Neuronal stem cell (in vitro differentiated cells): ENCODE results near the gene CLIP1.

ENCODE experiments used
- DNase-seq: peaks from one replicate; pipeline ENCODE4 v3.0.0-alpha.2; 2013; ENCODE audit warnings: low spot score
- H2AFZ ChIP-seq: one replicate; pipeline ENCODE4 v1.6.1; 2013; ENCODE audit warnings: mild to moderate bottlenecking, low read length, inconsistent platforms
- H2AK5ac ChIP-seq: 2 replicates; pipeline ENCODE4 v1.6.1; 2013; ENCODE audit warnings: low read depth, mild to moderate bottlenecking, inconsistent platforms, low read length, moderate library complexity, mixed read lengths
- H2BK120ac ChIP-seq: 2 replicates; pipeline ENCODE4 v1.6.1; 2013; ENCODE audit warnings: low read depth, mild to moderate bottlenecking, inconsistent platforms, low read length, moderate library complexity, mixed read lengths
- H2BK12ac ChIP-seq: one replicate; pipeline ENCODE4 v1.6.1; 2013; ENCODE audit warnings: low read length, inconsistent platforms
- H2BK15ac ChIP-seq: 2 replicates; pipeline ENCODE4 v1.6.1; 2013; ENCODE audit warnings: mild to moderate bottlenecking, low read length, inconsistent platforms, mixed read lengths
- H2BK5ac ChIP-seq: one replicate; pipeline ENCODE4 v1.6.1; 2013; ENCODE audit warnings: inconsistent platforms, mild to moderate bottlenecking, low read length, moderate library complexity
- H3K14ac ChIP-seq: one replicate; pipeline ENCODE4 v1.6.1; 2013; ENCODE audit warnings: low read length, inconsistent platforms
- H3K18ac ChIP-seq: 2 replicates; pipeline ENCODE4 v1.6.1; 2013; ENCODE audit warnings: low read length, inconsistent platforms
- H3K23ac ChIP-seq: 2 replicates; pipeline ENCODE4 v1.6.1; 2013; ENCODE audit warnings: low read depth, mild to moderate bottlenecking, mixed read lengths, low read length, inconsistent platforms; ENCODE audit not compliant: poor library complexity
- H3K27ac ChIP-seq: replicated peaks from 3 replicates; pipeline ENCODE4 v1.5.1; 2013; ENCODE audit warnings: low read length, inconsistent platforms
- H3K27me3 ChIP-seq, 3 experiments: 2 replicates each; pipeline ENCODE4 v1.6.1; 2013; ENCODE audit warnings: low read length in 3 of 3, mild to moderate bottlenecking in 2 of 3, inconsistent platforms in 1 of 3, low read depth in 1 of 3, mixed read lengths in 1 of 3, moderate library complexity in 1 of 3; ENCODE audit not compliant: control insufficient read depth in 3 of 3, insufficient read depth in 3 of 3
- H3K36me3 ChIP-seq, 2 donors: replicated peaks in 1 of 2; 2 replicates each; pipeline ENCODE4 v1.6.1; 2013; ENCODE audit warnings: low read length in 2 of 2; ENCODE audit not compliant: control insufficient read depth in 2 of 2, insufficient read depth in 2 of 2
- H3K4ac ChIP-seq: 2 replicates; pipeline ENCODE4 v1.6.1; 2013; ENCODE audit warnings: inconsistent platforms, mild to moderate bottlenecking, low read length, moderate library complexity
- H3K4me1 ChIP-seq, 2 donors: 1 replicate in 1 of 2; 2 replicates in 1 of 2; pipeline ENCODE4 v1.6.1; 2013; ENCODE audit warnings: low read length in 2 of 2, low read depth in 1 of 2; ENCODE audit not compliant: control insufficient read depth in 2 of 2, insufficient read depth in 1 of 2
- H3K4me2 ChIP-seq: one replicate; pipeline ENCODE4 v1.6.1; 2013; ENCODE audit warnings: mild to moderate bottlenecking, low read length, inconsistent platforms; ENCODE audit not compliant: insufficient read depth, poor library complexity, severe bottlenecking
- H3K4me3 ChIP-seq, 2 donors: 2 replicates each; pipeline ENCODE4 v1.5.1; 2013; ENCODE audit warnings: low read length in 2 of 2, mild to moderate bottlenecking in 2 of 2, inconsistent platforms in 1 of 2, moderate library complexity in 1 of 2
- H3K79me1 ChIP-seq: one replicate; pipeline ENCODE4 v1.6.1; 2013; ENCODE audit warnings: low read depth, mild to moderate bottlenecking, inconsistent platforms, low read length, moderate library complexity
- H3K9ac ChIP-seq: one replicate; pipeline ENCODE4 v1.6.1; 2013; ENCODE audit warnings: mild to moderate bottlenecking, low read depth, low read length, inconsistent platforms; ENCODE audit not compliant: poor library complexity
- H3K9me3 ChIP-seq, 2 donors: replicated peaks in 1 of 2; 2 replicates each; pipeline versions ENCODE3 to v1.6.1; 2013; ENCODE audit warnings: low read length in 2 of 2, mild to moderate bottlenecking in 2 of 2, inconsistent platforms in 1 of 2, low read depth in 1 of 2, mixed read lengths in 1 of 2, moderate library complexity in 1 of 2; ENCODE audit not compliant: control insufficient read depth in 2 of 2, insufficient read depth in 1 of 2
- H4K8ac ChIP-seq: one replicate; pipeline ENCODE4 v1.6.1; 2013; ENCODE audit warnings: low read depth, mild to moderate bottlenecking, inconsistent platforms, low read length, moderate library complexity
- H4K91ac ChIP-seq: one replicate; pipeline ENCODE4 v1.6.1; 2013; ENCODE audit warnings: low read length, low read depth, mild to moderate bottlenecking, inconsistent platforms; ENCODE audit not compliant: poor library complexity
- WGBS, 2 donors: extraction: QIAGEN DNeasy Blood & Tissue Kit; methylation state at CpG; one replicate each; pipeline ENCODE4 v1.1.7; 2013; ENCODE audit warnings: missing lambda C conversion rate in 2 of 2, mixed read lengths in 1 of 2; ENCODE audit not compliant: insufficient read length in 2 of 2, insufficient replicate concordance in 1 of 2; ENCODE audit errors: extremely low coverage in 2 of 2; 5-methylcytosine and 5-hydroxymethylcytosine counted together

Gene CLIP1

DNA sequence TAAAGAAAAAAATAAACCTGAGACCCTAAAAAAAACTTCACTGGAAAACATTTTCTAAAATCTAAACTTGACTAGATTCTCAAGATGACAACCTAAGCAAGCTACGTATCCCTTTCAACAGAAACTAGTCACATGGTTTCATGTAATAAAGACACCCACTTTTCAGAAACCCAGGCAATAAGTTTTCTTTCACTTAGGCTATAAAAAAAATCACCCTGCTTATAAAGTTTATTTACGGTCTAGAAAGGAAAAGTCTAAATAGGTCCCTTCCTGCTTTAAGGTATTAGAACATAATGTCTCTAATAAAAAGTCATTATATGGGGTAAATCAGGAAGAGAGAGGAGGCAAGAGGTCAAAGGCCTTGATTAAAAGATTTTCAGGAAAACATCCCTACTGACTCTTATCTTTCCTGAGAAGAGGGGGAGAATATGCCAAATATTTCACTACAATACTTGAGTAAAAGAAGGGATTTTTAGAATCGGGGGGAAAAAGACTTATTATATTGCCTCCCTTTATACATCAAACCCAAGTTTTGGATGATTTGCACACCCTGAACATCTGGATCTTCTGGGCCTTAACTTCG lies 9.5 kb downstream of the CLIP1 start:
- H3K27ac ChIP-seq: no peak overlapping the region

DNA sequence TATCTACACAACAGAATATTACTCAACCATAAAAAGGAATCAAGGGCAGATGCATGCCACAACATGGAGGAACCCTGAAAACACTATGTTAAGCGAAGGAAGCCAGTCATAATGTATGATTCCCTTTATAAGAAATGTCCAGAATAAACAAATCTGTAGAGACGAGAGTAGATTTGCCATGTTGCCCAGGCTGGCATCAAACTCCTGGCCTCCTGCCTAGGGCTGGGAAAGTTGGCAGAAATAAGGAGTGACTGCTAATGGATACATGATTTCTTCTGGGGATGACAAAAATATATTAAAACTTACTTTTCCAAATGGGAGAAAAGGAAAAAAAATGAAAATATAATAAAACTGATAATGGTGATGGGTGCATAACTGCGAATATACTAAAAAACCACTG lies 10.9 kb downstream of the CLIP1 start:
- H2BK15ac ChIP-seq: no peak overlapping the region
- no peak overlapping the region for H3K18ac ChIP-seq
- H3K36me3 ChIP-seq: peaks cover 0 to 27% of the 10 kb centered on the region in 2 donors
- H2BK12ac ChIP-seq: no peak overlapping the region
- no peak overlapping the region for H2AFZ ChIP-seq
- no peak overlapping the region for H2AK5ac ChIP-seq
- no peak overlapping the region for H3K23ac ChIP-seq
- H3K9ac ChIP-seq: no peak overlapping the region
- H3K4me1 ChIP-seq: no peaks in the 10 kb centered on the region
- no peak overlapping the region for H2BK120ac ChIP-seq
- WGBS, 2 donors: no CpG with 5 or more reads among the region's 3 CpGs
- no peak overlapping the region for H3K4me2 ChIP-seq
- H4K8ac ChIP-seq: no peak overlapping the region
- no peak overlapping the region for H3K14ac ChIP-seq
- DNase-seq: no peak
- H4K91ac ChIP-seq: no peak overlapping the region
- no peak overlapping the region for H3K27ac ChIP-seq
- H3K27me3 ChIP-seq: no peaks in the 10 kb centered on the region
- H3K9me3 ChIP-seq: peaks cover 0 to 12% of the 10 kb centered on the region in 2 donors
- no peak overlapping the region for H2BK5ac ChIP-seq
- H3K4me3 ChIP-seq: no peak overlapping the region
- H3K4ac ChIP-seq: no peak overlapping the region
- H3K79me1 ChIP-seq: peaks cover 4% of the 10 kb centered on the region

More for the DNA sequence above, 9.5 kb downstream of the CLIP1 start:
- no peak overlapping the region for H3K4ac ChIP-seq
- no peaks in the 10 kb centered on the region for H3K4me1 ChIP-seq
- no peak overlapping the region for H3K18ac ChIP-seq
- no peak overlapping the region for H3K4me2 ChIP-seq
- no peak overlapping the region for H2BK5ac ChIP-seq
- H3K9ac ChIP-seq: no peak overlapping the region
- H2BK120ac ChIP-seq: no peak overlapping the region
- H2AK5ac ChIP-seq: no peak overlapping the region
- DNase-seq: no peak
- H3K23ac ChIP-seq: no peak overlapping the region
- H4K8ac ChIP-seq: no peak overlapping the region
- H3K4me3 ChIP-seq: no peak overlapping the region
- no peaks in the 10 kb centered on the region for H3K27me3 ChIP-seq
- no peak overlapping the region for H3K14ac ChIP-seq
- H3K79me1 ChIP-seq: peaks cover 6% of the 10 kb centered on the region
- peaks cover 0 to 35% of the 10 kb centered on the region in 2 donors for H3K36me3 ChIP-seq
- WGBS, 2 donors: no CpG with 5 or more reads among the region's 4 CpGs
- no peak overlapping the region for H2BK15ac ChIP-seq
- peaks cover 0 to 12% of the 10 kb centered on the region in 2 donors for H3K9me3 ChIP-seq
- H4K91ac ChIP-seq: no peak overlapping the region
- no peak overlapping the region for H2BK12ac ChIP-seq
- no peak overlapping the region for H2AFZ ChIP-seq

GRCh38 chr12:122407208-122407607 lies 15.3 kb downstream of the CLIP1 start:
- Histone ChIP-seq H3K36me3 (peaks cover 3 to 26% of the 10 kb centered on the region in 2 donors), H4K8ac (no peak overlapping the region), H3K23ac (no peak overlapping the region), H3K4me3 (no peak overlapping the region), H3K4me1 (no peaks in the 10 kb centered on the region), H3K79me1 (peaks cover 6% of the 10 kb centered on the region), H2AK5ac (no peak overlapping the region), H3K4me2 (no peak overlapping the region), H2BK120ac (no peak overlapping the region), H4K91ac (no peak overlapping the region), H3K4ac (no peak overlapping the region), H2BK12ac (no peak overlapping the region), H2BK5ac (no peak overlapping the region), H2BK15ac (no peak overlapping the region), H3K9ac (no peak overlapping the region), H3K9me3 (peaks cover 2 to 11% of the 10 kb centered on the region in 2 donors), H3K27me3 (no peaks in the 10 kb centered on the region), H3K14ac (no peak overlapping the region), H3K18ac (no peak overlapping the region), H2AFZ (no peak overlapping the region), H3K27ac (no peak overlapping the region)
- DNase-seq: no peak
- WGBS, 2 donors: no CpG with 5 or more reads among the region's 3 CpGs

- Histone ChIP-seq H4K91ac (no peak overlapping the region), H3K27ac (no peak overlapping the region)
- no peak for DNase-seq
Observed at GRCh38 chr12:122406701-122407164, 15.7 kb downstream of the CLIP1 start.

More at GRCh38 chr12:122406701-122407164, 15.7 kb downstream of the CLIP1 start:
- no peak overlapping the region for H3K4me2 ChIP-seq
- no CpG with 5 or more reads among the region's 3 CpGs for WGBS, 2 donors
- no peak overlapping the region for H2BK120ac ChIP-seq
- H3K4ac ChIP-seq: no peak overlapping the region
- peaks cover 3 to 25% of the 10 kb centered on the region in 2 donors for H3K36me3 ChIP-seq
- H3K14ac ChIP-seq: no peak overlapping the region
- peaks cover 2 to 11% of the 10 kb centered on the region in 2 donors for H3K9me3 ChIP-seq
- no peak overlapping the region for H2BK12ac ChIP-seq
- no peak overlapping the region for H3K23ac ChIP-seq
- H4K8ac ChIP-seq: no peak overlapping the region
- peaks cover 6% of the 10 kb centered on the region for H3K79me1 ChIP-seq
- H3K4me1 ChIP-seq: no peaks in the 10 kb centered on the region
- H2BK5ac ChIP-seq: no peak overlapping the region
- H3K27me3 ChIP-seq: no peaks in the 10 kb centered on the region
- no peak overlapping the region for H2BK15ac ChIP-seq
- no peak overlapping the region for H2AK5ac ChIP-seq
- H3K18ac ChIP-seq: no peak overlapping the region
- no peak overlapping the region for H3K9ac ChIP-seq
- H3K4me3 ChIP-seq: no peak overlapping the region
- H2AFZ ChIP-seq: no peak overlapping the region
